ENCODE measurements around the gene MTA1. TPM values are rescaled to one million over a fixed set of nuclear protein-coding genes. Genes with fewer than 3 reads are reported as not detected.

MTA1 gene
- total and polyA plus RNA-seq, 4 donors: 3.7 to 28.1 (median 21.0) TPM

GRCh38 chr14:105432657-105433056, 13.0 kb downstream of the MTA1 start (continued):
- TF ChIP-seq HNF4A (conservative IDR thresholded peaks at IDR 0.05) (peak; percentile 71 to 78), FOXA1 (IDR thresholded peaks at IDR 0.05) (no peak)

GRCh38 chr14:105433161-105433605, 13.6 kb downstream of the MTA1 start:
- 73% methylated on average over 17 of the region's 17 CpGs for WGBS
- peak overlapping the region; percentile 32 to 57 for H3K27ac ChIP-seq (ENCODE audit: low read depth in 1 of 2, low read length in 2 of 2)
- no peak for TF ChIP-seq FOXA1 (IDR thresholded peaks at IDR 0.05)
- TF ChIP-seq JUND (IDR thresholded peaks at IDR 0.05): no peak
- no peak for TF ChIP-seq FOXA2 (IDR thresholded peaks at IDR 0.05)
- TF ChIP-seq RAD21 (IDR thresholded peaks at IDR 0.05): no peak
- TF ChIP-seq HNF4A (conservative IDR thresholded peaks at IDR 0.05): no peak
- no peak for TF ChIP-seq CTCF (IDR thresholded peaks at IDR 0.05; ENCODE audit: low read depth, low read length, missing input control)
- no peak for TF ChIP-seq MAX (IDR thresholded peaks at IDR 0.05)
- TF ChIP-seq RXRA (IDR thresholded peaks at IDR 0.05): peak in 1 of 2 donors; percentile 31
- no peaks in the 10 kb centered on the region for H3K9me3 ChIP-seq (ENCODE audit: control insufficient read depth in 4 of 4, low read length in 3 of 4)
- H3K36me3 ChIP-seq (ENCODE audit: control insufficient read depth in 4 of 4, insufficient read depth in 3 of 4, low read depth in 1 of 4, low read length in 3 of 4): no peaks in the 10 kb centered on the region
- DNase-seq (ENCODE audit: low spot score): no peak
- H3K27me3 ChIP-seq (ENCODE audit: control insufficient read depth in 4 of 4, insufficient read depth in 4 of 4, low read length in 3 of 4): no peaks in the 10 kb centered on the region
- H3K4me3 ChIP-seq (ENCODE audit: low read depth in 1 of 3, low read length in 3 of 3): no peak overlapping the region
- H3K4me1 ChIP-seq (ENCODE audit: control insufficient read depth in 4 of 4, insufficient read depth in 4 of 4, low read length in 3 of 4): peaks cover 8 to 24% (median 16%) of the 10 kb centered on the region in 4 donors
- H3K9ac ChIP-seq (ENCODE audit: low read depth in 1 of 2, low read length in 2 of 2): no peak overlapping the region

- Histone ChIP-seq H3K36me3 (ENCODE audit: control insufficient read depth in 4 of 4, insufficient read depth in 3 of 4, low read depth in 1 of 4, low read length in 3 of 4) (peaks cover 0 to 4% (median 0%) of the 10 kb centered on the region in 4 donors), H3K9ac (ENCODE audit: low read depth in 1 of 2, low read length in 2 of 2) (no peak overlapping the region), H3K4me3 (ENCODE audit: low read depth in 1 of 3, low read length in 3 of 3) (no peak overlapping the region), H3K27me3 (ENCODE audit: control insufficient read depth in 4 of 4, insufficient read depth in 4 of 4, low read length in 3 of 4) (no peaks in the 10 kb centered on the region), H3K27ac (ENCODE audit: low read depth in 1 of 2, low read length in 2 of 2) (no peak overlapping the region), H3K4me1 (ENCODE audit: control insufficient read depth in 4 of 4, insufficient read depth in 4 of 4, low read length in 3 of 4) (peaks cover under 1 to 16% (median 11%) of the 10 kb centered on the region in 4 donors), H3K9me3 (ENCODE audit: control insufficient read depth in 4 of 4, low read length in 3 of 4) (no peaks in the 10 kb centered on the region)
- no peak for TF ChIP-seq MAX (IDR thresholded peaks at IDR 0.05)
- TF ChIP-seq YY1 (IDR thresholded peaks at IDR 0.05): no peak
- no peak for TF ChIP-seq TAF1 (conservative IDR thresholded peaks at IDR 0.05)
- TF ChIP-seq JUND (IDR thresholded peaks at IDR 0.05): no peak
- TF ChIP-seq EGR1 (IDR thresholded peaks at IDR 0.05; ENCODE audit: low read depth in 2 of 2): no peak
- 94% methylated on average over 12 of the region's 12 CpGs for WGBS
- no peak for DNase-seq (ENCODE audit: low spot score)
Observed at GRCh38 chr14:105436402-105436801, 16.8 kb downstream of the MTA1 start.

- Histone ChIP-seq H3K4me3 (ENCODE audit: low read depth in 1 of 3, low read length in 3 of 3) (no peak overlapping the region), H3K9ac (ENCODE audit: low read depth in 1 of 2, low read length in 2 of 2) (no peak overlapping the region), H3K9me3 (ENCODE audit: control insufficient read depth in 4 of 4, low read length in 3 of 4) (no peaks in the 10 kb centered on the region), H3K27ac (ENCODE audit: low read depth in 1 of 2, low read length in 2 of 2) (no peak overlapping the region), H3K27me3 (ENCODE audit: control insufficient read depth in 4 of 4, insufficient read depth in 4 of 4, low read length in 3 of 4) (no peaks in the 10 kb centered on the region), H3K4me1 (ENCODE audit: control insufficient read depth in 4 of 4, insufficient read depth in 4 of 4, low read length in 3 of 4) (peaks cover 0 to 16% (median 10%) of the 10 kb centered on the region in 4 donors), H3K36me3 (ENCODE audit: control insufficient read depth in 4 of 4, insufficient read depth in 3 of 4, low read depth in 1 of 4, low read length in 3 of 4) (peaks cover 0 to 4% (median 0%) of the 10 kb centered on the region in 4 donors)
- 88% methylated on average over 31 of the region's 31 CpGs for WGBS
- no peak for DNase-seq (ENCODE audit: low spot score)
- no peak for TF ChIP-seq FOXA1 (IDR thresholded peaks at IDR 0.05)
- TF ChIP-seq HNF4G (IDR thresholded peaks at IDR 0.05): no peak
- no peak for TF ChIP-seq YY1 (IDR thresholded peaks at IDR 0.05)
- TF ChIP-seq NR2F2 (IDR thresholded peaks at IDR 0.05): no peak
- no peak for TF ChIP-seq TAF1 (conservative IDR thresholded peaks at IDR 0.05)
- no peak for TF ChIP-seq HNF4A (conservative IDR thresholded peaks at IDR 0.05)
- no peak for TF ChIP-seq REST (IDR thresholded peaks at IDR 0.05)
- TF ChIP-seq RAD21 (IDR thresholded peaks at IDR 0.05): no peak
- no peak for TF ChIP-seq RXRA (IDR thresholded peaks at IDR 0.05)
- TF ChIP-seq EGR1 (IDR thresholded peaks at IDR 0.05; ENCODE audit: low read depth in 2 of 2): no peak
- no peak for TF ChIP-seq CTCF (IDR thresholded peaks at IDR 0.05; ENCODE audit: low read depth, low read length, missing input control)
Observed at GRCh38 chr14:105436891-105437722, 17.5 kb downstream of the MTA1 start.
